Activated T-helper 1 cell treated with Interleukin-2 at 50 U/mL for 16 hours (primary cell): ENCODE measurements around the gene NAV3.

Experiments used
- DNase-seq: peaks from one replicate; pipeline ENCODE4 v3.0.0-alpha.2; 2020; ENCODE audit warnings: low read depth

The NAV3 gene

DNA sequence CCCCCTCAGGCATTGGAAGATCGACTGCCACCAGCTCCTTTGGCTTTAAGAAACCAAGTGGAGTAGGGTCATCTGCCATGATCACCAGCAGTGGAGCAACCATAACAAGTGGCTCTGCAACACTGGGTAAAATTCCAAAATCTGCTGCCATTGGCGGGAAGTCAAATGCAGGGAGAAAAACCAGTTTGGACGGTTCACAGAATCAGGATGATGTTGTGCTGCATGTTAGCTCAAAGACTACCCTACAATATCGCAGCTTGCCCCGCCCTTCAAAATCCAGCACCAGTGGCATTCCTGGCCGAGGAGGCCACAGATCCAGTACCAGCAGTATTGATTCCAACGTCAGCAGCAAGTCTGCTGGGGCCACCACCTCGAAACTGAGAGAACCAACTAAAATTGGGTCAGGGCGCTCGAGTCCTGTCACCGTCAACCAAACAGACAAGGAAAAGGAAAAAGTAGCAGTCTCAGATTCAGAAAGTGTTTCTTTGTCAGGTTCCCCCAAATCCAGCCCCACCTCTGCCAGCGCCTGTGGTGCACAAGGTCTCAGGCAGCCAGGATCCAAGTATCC is 288.7 kb downstream of the NAV3 start:
- no peak for DNase-seq

DNA sequence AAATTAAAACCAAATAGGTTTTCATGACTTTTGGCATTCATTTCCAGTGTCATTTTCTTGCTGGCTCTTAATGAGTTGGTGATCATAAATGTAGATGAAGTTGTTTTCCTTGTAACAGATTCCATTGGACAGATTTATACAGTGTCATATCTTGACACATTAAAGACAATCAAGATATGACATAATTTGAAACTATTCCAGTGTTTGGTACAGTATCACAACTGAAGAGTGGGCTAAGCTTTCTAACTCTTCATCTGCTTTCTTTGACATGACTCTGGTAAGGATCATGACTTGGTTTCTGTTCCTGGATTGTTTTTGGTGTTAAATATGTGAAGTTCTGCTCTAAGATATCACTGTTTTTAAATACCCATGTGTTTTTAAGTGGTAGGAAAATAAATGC is 289.6 kb downstream of the NAV3 start:
- DNase-seq, result no peak

DNA sequence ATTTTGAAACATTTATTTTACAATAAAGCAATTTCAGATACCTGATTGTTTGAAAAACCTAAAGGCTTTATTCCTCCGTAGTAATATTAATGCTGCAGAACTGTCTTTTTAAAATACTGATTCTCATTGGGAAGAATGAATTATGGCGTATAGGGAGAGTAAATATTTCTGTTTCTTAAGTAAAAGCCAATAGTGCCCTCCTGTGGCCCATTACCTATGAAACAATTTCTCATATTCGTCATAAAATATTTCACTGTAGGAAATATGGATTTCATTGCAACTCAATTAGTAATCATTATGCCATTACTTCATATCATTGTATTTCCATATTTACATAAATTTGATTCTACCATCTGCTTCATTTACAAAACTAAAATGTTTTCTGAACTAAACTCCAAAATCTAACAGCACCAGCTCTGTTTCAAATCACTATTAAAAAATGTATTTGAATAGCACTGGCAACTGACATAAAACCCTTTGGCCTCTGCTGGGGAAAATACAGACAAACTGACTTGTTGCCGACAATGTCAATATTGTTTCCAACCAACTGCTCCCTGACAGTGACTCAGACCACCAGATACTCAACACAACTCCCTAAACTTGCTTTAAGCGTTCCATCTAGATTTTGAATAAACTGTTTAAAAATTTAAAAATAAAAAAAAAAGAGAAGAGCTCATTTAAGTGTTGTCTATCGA is 290.3 kb downstream of the NAV3 start:
- DNase-seq, result no peak

DNA sequence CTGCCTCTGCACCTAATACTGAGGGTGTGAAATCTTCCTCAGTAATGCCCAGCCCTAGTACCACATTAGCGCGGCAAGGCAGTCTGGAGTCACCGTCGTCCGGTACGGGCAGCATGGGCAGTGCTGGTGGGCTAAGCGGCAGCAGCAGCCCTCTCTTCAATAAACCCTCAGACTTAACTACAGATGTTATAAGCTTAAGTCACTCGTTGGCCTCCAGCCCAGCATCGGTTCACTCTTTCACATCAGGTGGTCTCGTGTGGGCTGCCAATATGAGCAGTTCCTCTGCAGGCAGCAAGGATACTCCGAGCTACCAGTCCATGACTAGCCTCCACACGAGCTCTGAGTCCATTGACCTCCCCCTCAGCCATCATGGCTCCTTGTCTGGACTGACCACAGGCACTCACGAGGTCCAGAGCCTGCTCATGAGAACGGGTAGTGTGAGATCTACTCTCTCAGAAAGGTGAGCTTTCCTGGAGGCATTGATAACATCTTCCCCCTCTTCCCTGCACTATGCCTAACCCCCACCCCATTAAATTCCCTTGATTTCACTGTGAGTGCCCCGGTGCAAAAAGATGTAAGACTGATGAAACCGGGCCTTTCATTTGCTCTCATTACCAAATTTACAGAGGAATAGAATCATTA is 291.4 kb downstream of the NAV3 start:
- no peak for DNase-seq

DNA sequence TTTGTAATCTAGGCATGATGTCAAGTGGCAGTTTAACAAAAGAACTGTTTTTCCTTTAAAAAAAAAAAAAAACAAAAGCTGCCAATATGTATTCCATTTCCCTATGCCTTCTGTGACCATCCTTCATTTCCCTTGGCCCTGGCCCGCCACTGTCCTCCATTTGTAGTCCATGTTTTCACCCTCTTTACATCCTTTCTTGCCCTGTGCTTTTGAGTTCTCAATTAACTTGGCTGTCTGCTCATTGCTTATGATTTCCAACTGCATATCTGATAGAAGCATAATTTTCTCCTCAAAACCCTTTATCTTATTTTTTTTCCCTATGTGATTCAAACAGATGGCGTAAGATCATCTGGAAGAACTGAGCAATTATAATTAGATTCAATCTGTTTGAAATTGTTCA is 297.5 kb downstream of the NAV3 start:
- no peak for DNase-seq

DNA sequence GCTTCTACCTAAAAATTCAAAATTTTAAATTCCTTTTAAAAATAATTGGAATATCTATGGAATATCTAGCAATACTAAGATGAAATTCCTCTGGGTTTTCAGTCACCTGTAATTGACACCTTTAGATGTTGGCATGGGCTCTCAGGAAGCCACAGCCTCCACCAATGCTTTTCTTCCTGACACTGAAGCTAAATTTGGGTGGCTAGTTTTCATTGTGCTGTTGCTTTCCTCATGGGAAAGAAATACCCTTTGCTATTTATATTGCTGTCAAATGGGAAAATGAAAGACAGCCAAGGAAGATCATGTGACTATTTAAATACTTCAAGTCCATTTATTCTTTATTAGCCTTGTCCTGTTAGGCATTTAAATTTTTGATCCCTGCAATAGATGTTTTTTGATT is 313.0 kb downstream of the NAV3 start:
- no peak for DNase-seq

DNA sequence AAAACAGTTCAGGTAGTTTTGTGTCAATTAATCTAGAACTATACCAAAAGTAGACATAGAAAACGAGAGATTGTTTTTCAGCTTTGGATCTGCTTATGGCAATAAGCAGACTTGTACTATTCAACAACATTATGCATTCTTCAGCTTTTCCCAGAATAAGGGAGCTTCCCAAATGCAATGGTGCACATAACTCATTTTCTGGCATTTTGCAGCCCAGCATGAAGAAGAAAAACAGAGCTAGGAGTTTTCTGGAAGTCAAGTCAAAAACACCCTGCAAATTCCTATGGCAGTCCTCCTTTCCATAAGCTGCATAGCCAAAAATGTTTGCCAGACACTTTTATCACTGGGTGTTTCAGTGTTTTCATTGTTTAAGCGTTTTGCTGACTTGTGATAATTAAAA is 314.7 kb downstream of the NAV3 start:
- no peak for DNase-seq

DNA sequence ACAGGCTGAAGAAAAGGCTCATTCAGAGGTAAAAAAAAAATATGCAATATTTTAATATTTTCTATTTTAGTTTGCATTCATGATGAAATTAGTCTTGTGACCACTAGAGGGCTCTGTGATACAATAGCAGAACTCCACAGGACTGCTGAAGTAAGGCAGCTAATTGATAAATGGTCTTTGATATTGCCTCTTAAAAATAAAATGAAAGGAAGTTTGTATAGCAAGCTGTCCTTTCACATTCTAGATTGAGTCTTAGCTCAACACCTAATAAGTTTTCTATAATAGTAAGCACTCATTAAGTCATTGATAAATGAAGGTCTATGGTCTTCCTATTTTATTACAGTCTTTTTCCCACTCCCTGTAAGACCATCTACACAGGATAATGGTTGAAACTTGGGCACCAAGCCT is 315.7 kb downstream of the NAV3 start:
- no peak for DNase-seq

DNA sequence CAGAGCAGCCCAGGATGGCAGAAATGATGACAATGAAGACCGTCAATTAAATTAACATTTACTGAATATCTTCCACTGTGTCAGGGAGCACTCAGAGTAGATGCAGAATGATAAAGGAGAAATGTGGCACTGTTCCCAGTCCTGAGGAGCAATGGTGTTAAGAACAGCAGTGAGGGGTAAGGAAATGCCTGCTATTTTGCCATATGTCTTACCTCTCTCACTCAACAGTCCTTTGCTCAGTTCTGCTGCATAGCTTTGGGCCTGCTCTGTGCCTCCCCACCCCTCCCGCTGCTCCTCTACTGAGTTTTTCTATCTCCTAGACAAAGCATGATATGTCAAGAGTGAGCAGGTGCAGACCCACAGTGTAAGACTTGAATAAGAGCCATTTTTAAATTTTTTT is 318.8 kb downstream of the NAV3 start:
- DNase-seq, result no peak

DNA sequence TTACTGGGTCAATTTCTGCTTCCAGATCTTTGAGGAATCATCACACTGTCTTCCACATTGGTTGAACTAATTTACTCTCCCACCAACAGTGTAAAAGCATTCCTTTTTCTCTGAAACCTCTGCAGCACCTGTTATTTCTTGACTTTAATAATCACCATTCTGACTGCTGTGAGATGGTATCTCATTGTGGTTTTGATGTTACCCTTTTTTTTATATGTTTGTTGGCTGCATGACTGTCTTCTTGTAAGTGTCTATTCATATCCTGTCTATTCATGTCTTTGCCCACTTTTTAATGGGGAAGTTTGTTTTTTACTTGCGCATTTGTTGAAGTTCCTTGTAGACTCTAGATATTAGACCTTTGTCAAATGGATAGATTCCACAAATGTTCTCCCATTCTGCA is 324.9 kb downstream of the NAV3 start:
- DNase-seq, result no peak

DNA sequence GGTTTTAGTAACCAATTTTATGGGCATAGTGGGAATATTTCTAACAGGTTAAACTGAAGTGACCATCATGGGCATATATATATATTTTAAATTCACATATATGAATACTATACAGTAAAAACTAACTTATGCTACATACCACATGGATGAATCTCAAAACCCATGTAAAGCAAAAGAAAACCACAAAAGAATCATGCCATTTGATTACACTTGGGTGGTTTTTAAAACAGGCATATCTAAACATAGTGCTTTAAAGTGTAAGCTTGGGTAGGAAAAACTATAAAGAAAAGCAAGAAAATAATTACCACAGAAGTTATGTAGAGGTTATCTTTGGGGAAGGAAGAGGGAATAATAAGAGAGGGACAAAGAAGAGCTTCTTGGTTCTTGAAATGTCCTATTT is 326.1 kb downstream of the NAV3 start:
- DNase-seq, result no peak

DNA sequence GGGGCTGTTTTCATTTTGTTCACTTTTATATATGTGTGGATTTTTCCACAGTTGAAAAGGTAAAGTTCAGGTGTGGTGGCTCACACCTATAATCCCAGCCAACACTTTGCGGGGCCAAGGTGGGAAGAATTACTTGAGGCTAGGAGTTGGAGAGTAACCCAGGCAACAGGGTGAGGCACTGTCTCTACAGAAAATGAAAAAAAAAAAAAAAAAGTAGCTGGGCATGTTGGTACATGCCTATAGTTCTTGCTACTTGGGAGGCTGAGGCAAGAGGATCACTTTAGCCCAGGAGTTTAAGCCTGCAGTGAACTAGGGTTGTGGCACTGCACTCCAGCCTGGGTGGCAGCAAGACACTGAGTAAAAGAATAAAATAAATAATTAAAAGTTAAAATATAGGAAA is 326.5 kb downstream of the NAV3 start:
- DNase-seq, result no peak

DNA sequence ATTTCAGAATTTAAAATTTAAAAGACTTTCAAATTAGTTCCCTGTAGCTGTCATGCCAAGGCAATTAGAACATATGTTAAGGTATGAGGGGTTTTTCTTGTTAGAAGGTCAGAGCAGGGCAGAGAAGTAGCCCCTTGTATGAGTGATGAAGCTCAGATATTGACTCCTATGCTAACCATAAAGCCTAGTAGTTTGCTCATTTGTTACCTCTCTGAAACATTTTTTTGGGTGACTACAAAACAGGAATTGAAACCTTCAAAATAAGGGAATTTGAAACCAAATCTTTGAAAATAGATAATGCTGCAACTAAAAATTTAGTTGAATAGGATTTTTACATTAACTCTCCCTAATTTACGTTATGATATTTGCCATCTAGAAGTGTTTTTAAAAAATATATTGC is 333.5 kb downstream of the NAV3 start:
- no peak for DNase-seq

DNA sequence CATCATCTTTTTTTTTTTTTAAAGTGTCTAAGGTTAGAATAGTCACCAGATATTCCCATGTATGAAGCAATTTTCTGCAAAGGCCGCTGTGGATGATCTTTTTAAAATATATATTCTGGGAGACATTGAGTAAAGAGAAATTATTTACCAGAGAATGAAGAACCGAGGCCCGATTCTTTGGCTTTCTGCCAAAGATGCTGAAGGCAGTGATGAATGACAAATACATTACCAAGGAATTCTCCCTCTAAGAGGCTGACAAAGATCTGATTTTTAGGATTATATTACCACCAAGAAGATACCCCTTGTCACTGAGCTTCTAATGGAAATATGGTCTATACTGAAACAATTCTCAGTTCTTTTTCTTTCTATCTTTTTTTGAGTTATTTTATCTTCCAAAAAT is 336.8 kb downstream of the NAV3 start:
- DNase-seq, result no peak

DNA sequence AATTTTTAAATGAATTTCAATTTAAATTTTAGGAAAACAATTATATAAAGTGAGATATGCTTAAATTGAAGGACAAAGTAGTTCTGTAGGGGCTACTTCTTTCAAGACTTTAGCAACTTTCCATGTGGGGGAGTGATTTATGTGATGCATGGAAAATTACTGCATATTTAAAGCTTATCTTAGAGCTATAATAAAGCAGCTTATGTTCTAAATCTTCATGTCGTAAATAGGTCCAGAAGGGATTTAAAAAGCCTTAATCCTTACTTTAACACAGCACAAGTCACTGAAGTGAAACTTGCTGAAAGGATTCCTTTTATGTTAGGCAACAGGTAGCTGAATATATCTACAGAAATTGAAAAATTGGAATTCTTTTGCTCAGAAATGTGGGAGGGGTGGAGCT is 340.4 kb downstream of the NAV3 start:
- no peak for DNase-seq

DNA sequence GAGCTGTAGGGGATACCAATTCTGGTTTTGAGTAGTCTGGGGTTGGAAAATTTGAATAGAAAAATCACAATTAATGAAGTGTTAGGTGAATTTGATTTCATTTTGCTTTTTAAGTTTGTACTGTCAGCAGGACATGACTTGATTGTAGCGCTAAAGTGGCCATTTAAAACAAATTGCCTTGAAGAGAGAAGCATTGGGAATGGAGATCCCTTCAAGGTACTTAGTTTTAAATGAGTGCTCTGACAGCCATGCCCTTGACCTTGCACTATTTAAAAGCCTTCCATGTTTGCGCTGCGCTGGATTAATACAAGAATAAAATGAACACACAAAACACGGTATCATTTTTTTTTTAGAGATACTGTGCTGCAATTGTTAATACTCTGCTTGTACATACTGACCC is 345.9 kb downstream of the NAV3 start:
- no peak for DNase-seq

DNA sequence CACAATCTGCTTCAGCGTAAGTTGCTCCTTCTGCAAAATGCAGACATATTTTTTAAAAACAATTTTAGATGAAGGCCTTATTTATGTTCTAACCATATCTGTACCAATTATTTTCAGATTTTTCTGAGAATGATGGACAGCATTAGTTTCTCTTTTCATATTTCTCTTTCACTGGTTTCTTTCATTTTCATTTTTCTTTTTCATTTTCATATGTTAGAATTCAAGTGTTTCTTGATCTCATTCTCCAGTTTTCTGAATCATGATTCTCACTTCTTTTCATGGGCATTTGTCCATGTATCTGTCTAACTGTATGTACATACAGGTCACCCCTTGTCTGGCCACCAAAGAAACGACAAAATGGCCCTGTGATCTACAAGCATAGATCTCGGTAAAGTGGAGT is 346.6 kb downstream of the NAV3 start:
- no peak for DNase-seq

DNA sequence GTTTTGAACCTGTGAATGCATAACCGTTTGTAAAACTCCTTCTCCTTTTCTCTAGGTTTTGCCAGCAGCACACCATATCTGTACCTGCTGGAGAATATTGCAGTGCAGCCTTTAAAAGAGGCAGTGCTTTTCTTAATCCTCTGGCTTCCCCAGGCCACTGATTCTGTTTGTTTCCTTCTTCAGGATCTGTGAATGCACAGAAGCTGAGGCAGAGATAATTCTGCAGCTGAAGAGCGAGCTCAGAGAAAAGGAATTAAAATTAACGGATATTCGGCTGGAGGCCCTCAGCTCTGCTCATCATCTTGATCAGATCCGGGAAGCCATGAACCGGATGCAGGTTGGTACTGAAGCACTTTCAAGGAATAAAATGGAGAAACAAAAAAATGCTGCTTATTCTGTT is 348.7 kb downstream of the NAV3 start:
- no peak for DNase-seq

DNA sequence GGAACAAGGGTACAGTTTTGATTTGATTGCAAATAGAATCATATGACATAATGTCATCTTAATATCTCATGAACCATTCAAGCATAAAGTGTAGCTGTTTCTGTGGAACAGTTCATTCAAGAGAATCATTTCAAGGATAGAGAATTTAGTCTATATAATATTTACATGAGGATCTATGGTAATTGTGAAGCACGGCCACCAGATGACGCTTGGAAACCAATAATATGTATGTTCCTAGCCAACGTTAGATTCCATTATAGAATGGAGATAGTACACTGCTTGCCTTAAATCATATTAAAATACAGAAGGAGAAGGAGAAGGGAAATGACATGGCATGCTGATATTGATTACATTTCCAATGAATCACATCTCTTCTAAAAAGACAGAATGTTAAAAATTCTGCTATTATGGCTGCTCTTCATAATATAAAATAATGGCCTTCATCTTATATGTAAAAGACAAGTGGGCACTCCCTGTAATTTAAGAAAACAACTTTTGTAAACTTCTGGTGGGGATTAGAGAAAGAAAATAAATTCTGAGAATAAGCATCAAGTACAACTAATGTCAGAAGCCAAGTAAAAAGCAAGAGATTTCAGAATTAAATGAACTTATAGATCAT is 351.0 kb downstream of the NAV3 start:
- no peak for DNase-seq

DNA sequence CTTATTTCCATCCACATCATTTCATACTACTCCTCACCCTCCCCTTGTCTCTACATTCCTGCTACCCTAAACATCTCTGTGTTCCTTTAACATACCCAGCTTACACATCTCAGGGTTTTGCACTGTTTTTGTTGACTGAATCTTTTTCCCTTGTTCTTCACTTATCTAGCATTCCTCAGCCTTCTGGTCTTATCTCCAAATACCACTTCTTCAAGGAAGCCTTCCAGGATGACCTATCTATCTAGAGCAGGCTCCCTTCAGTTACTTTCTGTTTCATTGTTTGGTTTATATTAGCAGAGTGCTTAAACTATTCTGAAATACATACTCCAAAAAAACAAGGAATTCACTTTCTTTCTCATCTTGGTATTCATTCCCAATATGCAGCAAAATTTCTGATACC is 353.1 kb downstream of the NAV3 start:
- DNase-seq, result no peak

DNA sequence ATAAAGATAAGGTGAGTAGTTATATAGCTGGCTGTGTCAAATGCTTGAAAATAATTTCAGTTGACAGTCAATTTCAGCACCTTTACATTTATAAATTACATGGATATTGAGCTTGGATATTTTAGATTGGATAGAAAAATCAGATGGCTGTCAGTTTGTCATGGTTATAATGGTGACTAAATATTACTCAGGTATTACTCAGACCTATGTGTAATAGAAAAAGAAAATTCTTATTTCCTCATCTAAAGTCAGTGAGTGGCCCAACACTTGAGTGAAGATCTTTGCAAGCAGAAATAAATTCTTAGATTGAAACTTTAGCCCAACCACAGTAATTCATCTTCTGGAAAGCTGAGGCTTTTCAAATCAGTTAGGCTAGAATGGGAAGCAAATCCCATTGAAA is 354.4 kb downstream of the NAV3 start:
- no peak for DNase-seq

DNA sequence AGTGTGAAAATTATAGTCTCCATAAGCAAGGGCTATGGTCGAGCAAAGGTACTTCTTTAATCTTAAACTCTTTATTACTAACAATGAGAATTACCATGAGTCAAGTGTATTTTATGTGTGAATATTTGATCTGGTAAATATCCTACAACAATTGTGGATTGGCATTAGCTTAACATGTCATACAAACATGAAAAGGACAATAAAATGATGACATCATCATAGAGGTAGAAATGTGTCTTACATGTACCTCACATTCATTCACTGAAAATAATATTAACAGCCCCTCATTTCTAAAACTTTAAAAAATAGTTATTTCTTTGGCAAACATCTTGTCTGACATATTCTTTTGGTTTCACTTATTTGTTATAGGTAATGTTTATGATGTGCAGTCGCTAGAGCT is 355.0 kb downstream of the NAV3 start:
- no peak for DNase-seq

DNA sequence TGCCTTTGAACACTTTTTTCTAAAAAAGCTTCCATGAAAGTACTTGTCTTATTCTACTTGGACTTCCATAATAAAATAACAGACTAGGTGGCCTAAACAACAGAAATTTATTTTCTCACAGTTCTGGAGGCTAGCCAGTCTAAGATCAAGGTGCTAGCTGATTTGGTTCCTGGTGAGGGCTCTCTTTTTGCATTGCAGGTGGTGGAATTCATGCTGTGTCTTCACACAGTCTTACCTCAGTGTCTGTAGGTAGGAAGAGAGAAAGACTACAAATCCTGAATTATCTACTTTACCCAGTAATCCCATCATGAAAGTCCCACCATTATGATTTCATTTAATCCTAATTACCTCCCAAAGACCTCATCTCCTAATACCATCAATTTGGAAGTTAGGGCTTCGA is 356.0 kb downstream of the NAV3 start:
- no peak for DNase-seq

DNA sequence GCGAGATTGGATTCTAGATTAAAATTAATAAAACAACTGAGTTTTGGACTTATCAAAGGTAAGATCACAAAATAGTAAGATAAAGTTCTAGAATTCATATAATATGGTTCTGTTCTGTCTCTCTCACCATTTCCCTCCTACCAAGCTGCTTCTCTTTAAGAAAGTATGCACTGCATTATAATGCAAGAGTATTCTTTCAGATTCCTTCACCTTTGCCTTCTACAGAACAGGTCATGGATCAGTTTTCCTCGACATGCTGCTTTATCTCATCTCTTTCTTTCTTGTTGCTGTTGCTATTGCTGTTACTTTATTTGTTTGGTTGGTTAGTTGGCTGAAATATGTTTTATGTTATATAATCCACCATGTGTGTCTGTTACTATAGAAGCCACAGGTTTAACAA is 357.0 kb downstream of the NAV3 start:
- DNase-seq, result no peak
